NCI-H187 treated with DMSO at 0.1 percent for 48 hours (cell line): ENCODE measurements around the gene RPS18.

Experiments
- DNase-seq: peaks from one replicate; lab custom pipeline; 2025; lab: John Stamatoyannopoulos, UW

RPS18 gene

GRCh38 chr6:33289784-33290315 is 18.0 kb downstream of the RPS18 start:
- DNase-seq, result no peak

GRCh38 chr6:33290459-33290858 is 18.6 kb downstream of the RPS18 start:
- no peak for DNase-seq

GRCh38 chr6:33292996-33293682 is 21.3 kb downstream of the RPS18 start:
- DNase-seq, result no peak

GRCh38 chr6:33294086-33294823 is 22.4 kb downstream of the RPS18 start:
- DNase-seq, result no peak

GRCh38 chr6:33295621-33296369 is 23.9 kb downstream of the RPS18 start:
- DNase-seq, result no peak

GRCh38 chr6:33296797-33297405 is 25.0 kb downstream of the RPS18 start:
- DNase-seq, result no peak

GRCh38 chr6:33297406-33297955 is 25.6 kb downstream of the RPS18 start:
- no peak for DNase-seq

GRCh38 chr6:33297956-33298772 is 26.3 kb downstream of the RPS18 start:
- DNase-seq, result no peak

- DNase-seq, result no peak
Measured at GRCh38 chr6:33298773-33299236, 26.9 kb downstream of the RPS18 start, which contains the start of gene RGL2. Gene RGL2 (minus strand): TSS chr6:33298942. CDS start chr6:33298610, 332 bp downstream.

GRCh38 chr6:33299237-33299944 is 27.5 kb downstream of the RPS18 start:
- peak; percentile 61 for DNase-seq

GRCh38 chr6:33301877-33302276 is 30.0 kb downstream of the RPS18 start:
- no peak for DNase-seq

- DNase-seq, result no peak
Measured at GRCh38 chr6:33304216-33304615, 32.3 kb downstream of the RPS18 start.

GRCh38 chr6:33305052-33305451 is 33.2 kb downstream of the RPS18 start:
- no peak for DNase-seq

GRCh38 chr6:33306356-33306755 is 34.5 kb downstream of the RPS18 start:
- no peak for DNase-seq

GRCh38 chr6:33312361-33313104 is 40.7 kb downstream of the RPS18 start:
- peak; percentile 76 for DNase-seq

- DNase-seq, result no peak
Measured at GRCh38 chr6:33313105-33313708, 41.3 kb downstream of the RPS18 start.

- no peak for DNase-seq
Measured at GRCh38 chr6:33313709-33314514, 42.0 kb downstream of the RPS18 start, which contains the start of gene TAPBP. Gene TAPBP (minus strand): TSS chr6:33314078. CDS start chr6:33314041, 37 bp downstream.

GRCh38 chr6:33314515-33314942 is 42.7 kb downstream of the RPS18 start:
- no peak for DNase-seq
